ENCODE data around the gene PNMA1.

DNA sequence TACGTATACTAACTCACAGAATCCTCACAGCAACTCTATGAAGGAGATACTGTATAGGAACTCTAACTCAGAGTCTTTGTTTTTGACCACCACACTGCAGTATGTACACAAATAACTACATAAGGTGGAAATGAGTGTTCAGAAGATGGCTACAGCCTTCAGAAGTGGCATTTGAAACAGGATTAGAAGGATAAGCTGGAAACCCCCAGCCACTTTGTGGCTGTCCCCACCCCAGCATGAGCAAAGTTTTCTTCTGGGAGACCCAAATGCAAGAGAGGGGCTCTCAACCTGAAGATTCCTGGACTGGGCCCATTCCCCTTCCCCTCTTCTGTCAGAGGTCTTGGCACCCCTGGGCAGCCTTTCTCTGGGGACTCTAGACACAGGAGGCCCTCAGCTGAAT, 43.2 kb upstream of the PNMA1 start:
- TF ChIP-seq CTCF (IDR thresholded peaks at IDR 0.05; ENCODE audit: low read depth, low read length): no peak
- TF ChIP-seq EZH2phosphoT487 (IDR thresholded peaks at IDR 0.05; ENCODE audit: low read depth): no peak

Data from OCI-LY3 (cell line).